ENCODE measurements around the gene PNMA1.

Gene PNMA1

DNA sequence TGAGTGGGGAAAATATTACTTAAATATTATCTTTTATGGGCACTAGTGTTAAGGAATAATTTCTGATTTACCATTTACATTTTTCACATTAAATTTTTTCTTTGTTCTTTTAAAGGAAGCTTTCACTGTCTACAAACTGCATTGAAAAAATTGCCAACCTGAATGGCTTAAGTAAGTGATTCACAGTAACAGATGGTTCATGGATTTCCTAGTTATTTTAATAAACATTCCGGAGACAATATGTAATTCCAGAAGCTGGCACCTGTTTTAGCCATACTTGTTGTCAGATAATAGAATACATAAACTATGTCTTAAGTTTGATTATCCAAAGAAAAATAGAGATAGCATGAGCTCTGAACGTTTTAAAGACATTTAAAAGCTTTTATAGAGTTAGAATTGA, 52.3 kb downstream of the PNMA1 start:
- peak; percentile 18 for DNase-seq
